ENCODE results near the gene DNM1L. TPM values are rescaled to one million over a fixed set of nuclear protein-coding genes. Genes with fewer than 3 reads are reported as not detected.

DNM1L gene
- polyA plus RNA-seq, 3 donors: 23.6 to 45.6 (median 31.5) TPM

DNA sequence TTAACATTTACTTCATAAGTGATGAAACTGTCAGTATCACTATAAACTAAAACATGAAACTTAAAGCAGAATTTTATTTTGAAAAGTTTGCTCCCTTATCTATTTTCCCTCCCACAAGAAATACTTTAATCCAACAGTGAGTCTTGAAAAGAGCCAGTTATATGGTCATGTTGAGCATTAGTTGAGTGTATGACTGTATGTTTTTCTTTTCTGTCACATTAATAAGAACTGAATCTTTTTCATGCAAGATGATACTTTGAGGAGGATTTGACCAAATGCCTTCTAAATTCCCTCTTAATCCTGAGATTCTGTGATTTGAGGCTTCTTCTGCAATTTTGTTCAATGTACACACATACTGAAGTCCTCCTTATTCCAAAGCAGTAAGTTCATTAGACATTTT lies 110.3 kb downstream of the DNM1L start:
- TF ChIP-seq, protein P1, sequence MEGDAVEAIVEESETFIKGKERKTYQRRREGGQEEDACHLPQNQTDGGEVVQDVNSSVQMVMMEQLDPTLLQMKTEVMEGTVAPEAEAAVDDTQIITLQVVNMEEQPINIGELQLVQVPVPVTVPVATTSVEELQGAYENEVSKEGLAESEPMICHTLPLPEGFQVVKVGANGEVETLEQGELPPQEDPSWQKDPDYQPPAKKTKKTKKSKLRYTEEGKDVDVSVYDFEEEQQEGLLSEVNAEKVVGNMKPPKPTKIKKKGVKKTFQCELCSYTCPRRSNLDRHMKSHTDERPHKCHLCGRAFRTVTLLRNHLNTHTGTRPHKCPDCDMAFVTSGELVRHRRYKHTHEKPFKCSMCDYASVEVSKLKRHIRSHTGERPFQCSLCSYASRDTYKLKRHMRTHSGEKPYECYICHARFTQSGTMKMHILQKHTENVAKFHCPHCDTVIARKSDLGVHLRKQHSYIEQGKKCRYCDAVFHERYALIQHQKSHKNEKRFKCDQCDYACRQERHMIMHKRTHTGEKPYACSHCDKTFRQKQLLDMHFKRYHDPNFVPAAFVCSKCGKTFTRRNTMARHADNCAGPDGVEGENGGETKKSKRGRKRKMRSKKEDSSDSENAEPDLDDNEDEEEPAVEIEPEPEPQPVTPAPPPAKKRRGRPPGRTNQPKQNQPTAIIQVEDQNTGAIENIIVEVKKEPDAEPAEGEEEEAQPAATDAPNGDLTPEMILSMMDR (IDR thresholded peaks at IDR 0.05): no peak

DNA sequence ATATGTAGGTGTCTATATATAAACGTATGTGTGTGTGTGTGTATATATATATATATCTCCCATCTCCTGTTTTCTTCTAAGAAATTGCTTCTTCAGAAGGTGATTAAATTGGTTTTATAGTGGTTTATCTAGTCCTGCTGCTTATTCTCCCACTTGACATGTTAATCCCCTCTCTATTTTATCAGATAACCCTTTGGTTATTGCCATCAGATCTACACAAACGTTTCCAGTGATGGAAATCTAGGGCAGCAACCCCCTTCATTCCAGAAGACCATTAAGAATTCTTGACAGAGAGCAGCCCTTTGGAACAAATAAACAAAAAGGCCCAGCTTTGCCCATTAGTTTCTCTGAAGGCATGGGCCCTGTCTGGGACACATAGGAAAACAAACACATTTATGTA lies 110.8 kb downstream of the DNM1L start:
- no peaks in the 10 kb centered on the region for H3K27me3 Mint-ChIP-seq (ENCODE audit: low read depth in 3 of 3)
- no peaks in the 10 kb centered on the region for H4K20me1 ChIP-seq (ENCODE audit: insufficient read depth, low read length)
- no peaks in the 10 kb centered on the region for H3K36me3 ChIP-seq (replicated peaks in 1 of 2; ENCODE audit: control insufficient read depth in 1 of 2, insufficient read depth in 2 of 2, low read length in 2 of 2)
- H3K4me3 Mint-ChIP-seq: no peak overlapping the region
- no peaks in the 10 kb centered on the region for H3K27me3 ChIP-seq (ENCODE audit: control insufficient read depth in 2 of 2, insufficient read depth in 2 of 2, low read length in 2 of 2)
- WGBS (ENCODE audit: insufficient coverage): 73% methylated on average over 1 of the region's 2 CpGs
- no peaks in the 10 kb centered on the region for H3K4me1 Mint-ChIP-seq
- peaks cover 0 to 2% of the 10 kb centered on the region in 2 donors for H3K36me3 Mint-ChIP-seq
- TF ChIP-seq, protein P1 (IDR thresholded peaks at IDR 0.05): no peak
- no peak overlapping the region for H3K9ac ChIP-seq (ENCODE audit: insufficient read depth, low read length, poor library complexity, severe bottlenecking)
- no peak overlapping the region for H3K4me3 ChIP-seq (replicated peaks in 1 of 3; ENCODE audit: low read depth in 2 of 3, low read length in 3 of 3)
- intact Hi-C loops (cut with micrococcal nuclease): no loop called here
- H3K27ac ChIP-seq (ENCODE audit: low read depth in 1 of 2, low read length in 2 of 2): no peak overlapping the region
- no peaks in the 10 kb centered on the region for H3K79me2 ChIP-seq (ENCODE audit: insufficient read depth, low read length)
- H3K4me1 ChIP-seq (ENCODE audit: control insufficient read depth in 1 of 2, insufficient read depth in 2 of 2, low read length in 2 of 2): no peaks in the 10 kb centered on the region
- no peak overlapping the region for H3K4me2 ChIP-seq (replicated peaks; ENCODE audit: extremely low read depth, low read length, poor library complexity, severe bottlenecking)
- H3K9me3 Mint-ChIP-seq: peaks cover 0 to 4% (median 3%) of the 10 kb centered on the region in 7 donors
- no peak for DNase-seq
- no peak overlapping the region for H2AFZ ChIP-seq (ENCODE audit: insufficient read depth, low read depth, low read length, poor library complexity, severe bottlenecking)
- no peak overlapping the region for H3K27ac Mint-ChIP-seq
- H3K9me3 ChIP-seq (replicated peaks in 1 of 2; ENCODE audit: control insufficient read depth in 1 of 2, insufficient read depth in 1 of 2, low read length in 2 of 2): no peaks in the 10 kb centered on the region

More for the DNA sequence above, 110.3 kb downstream of the DNM1L start:
- H3K27me3 Mint-ChIP-seq (ENCODE audit: low read depth in 3 of 3): no peaks in the 10 kb centered on the region
- Histone ChIP-seq H3K36me3 (replicated peaks in 1 of 2; ENCODE audit: control insufficient read depth in 1 of 2, insufficient read depth in 2 of 2, low read length in 2 of 2) (no peaks in the 10 kb centered on the region), H4K20me1 (ENCODE audit: insufficient read depth, low read length) (no peaks in the 10 kb centered on the region), H3K9ac (ENCODE audit: insufficient read depth, low read length, poor library complexity, severe bottlenecking) (no peak overlapping the region), H3K9me3 (replicated peaks in 1 of 2; ENCODE audit: control insufficient read depth in 1 of 2, insufficient read depth in 1 of 2, low read length in 2 of 2) (no peaks in the 10 kb centered on the region), H2AFZ (ENCODE audit: insufficient read depth, low read depth, low read length, poor library complexity, severe bottlenecking) (no peak overlapping the region), H3K4me2 (replicated peaks; ENCODE audit: extremely low read depth, low read length, poor library complexity, severe bottlenecking) (no peak overlapping the region), H3K27me3 (ENCODE audit: control insufficient read depth in 2 of 2, insufficient read depth in 2 of 2, low read length in 2 of 2) (no peaks in the 10 kb centered on the region), H3K79me2 (ENCODE audit: insufficient read depth, low read length) (no peaks in the 10 kb centered on the region), H3K4me1 (ENCODE audit: control insufficient read depth in 1 of 2, insufficient read depth in 2 of 2, low read length in 2 of 2) (no peaks in the 10 kb centered on the region), H3K4me3 (replicated peaks in 1 of 3; ENCODE audit: low read depth in 2 of 3, low read length in 3 of 3) (no peak overlapping the region), H3K27ac (ENCODE audit: low read depth in 1 of 2, low read length in 2 of 2) (no peak overlapping the region)
- peaks cover 0 to 2% of the 10 kb centered on the region in 2 donors for H3K36me3 Mint-ChIP-seq
- DNase-seq: no peak
- H3K4me3 Mint-ChIP-seq: no peak overlapping the region
- no peaks in the 10 kb centered on the region for H3K4me1 Mint-ChIP-seq
- no peak overlapping the region for H3K27ac Mint-ChIP-seq
- peaks cover 0 to 4% (median 3%) of the 10 kb centered on the region in 7 donors for H3K9me3 Mint-ChIP-seq
- intact Hi-C loops (cut with micrococcal nuclease): no loop called here

Data from CD14-positive monocyte (primary cell).